Peyer's patch (tissue), 4 donors: ENCODE data around the gene FAT1. TPM values are rescaled to one million over a fixed set of nuclear protein-coding genes. Genes with fewer than 3 reads are reported as not detected.

Experiments used
- DNase-seq, 3 donors: peaks; one replicate each; pipeline ENCODE4 v3.0.0-alpha.2; 2017 to 2019
- H3K27ac ChIP-seq, 4 donors: fragments of 200-600 bp; sonication (generic); one replicate each; pipeline ENCODE4 v1.5.1; 2016 to 2019
- H3K27me3 ChIP-seq, 2 donors: fragments of 200-600 bp; sonication (generic); one replicate each; pipeline ENCODE4 v1.5.1; 2019
- H3K36me3 ChIP-seq, 3 donors: fragments of 200-600 bp; sonication (generic); one replicate each; pipeline ENCODE4 v1.5.1; 2016 to 2019
- H3K4me1 ChIP-seq, 4 donors: fragments of 200-600 bp; sonication (generic); one replicate each; pipeline ENCODE4 v1.5.1; 2016 to 2019
- H3K4me3 ChIP-seq, 4 donors: fragments of 200-600 bp; sonication (generic); 1 replicate in 3 of 4; 2 replicates in 1 of 4; pipeline ENCODE4 v1.5.1; 2016 to 2019; ENCODE audit warnings: mild to moderate bottlenecking in 1 of 4
- H3K9me3 ChIP-seq, 4 donors: fragments of 200-600 bp; sonication (generic); one replicate each; pipeline ENCODE4 v1.5.1; 2016 to 2019; ENCODE audit warnings: mild to moderate bottlenecking in 1 of 4
- CTCF ChIP-seq, 6 experiments: fragments of 450-650 bp in 4 of 6; fragments of 200-600 bp in 2 of 6; sonication (generic) in 1 of 6; IDR thresholded peaks; one replicate each; pipeline ENCODE4 v1.5.1; 2017 to 2019; ENCODE audit warnings: antibody characterized with exemption in 6 of 6, mild to moderate bottlenecking in 3 of 6, moderate library complexity in 1 of 6
- POLR2A ChIP-seq, 2 donors: fragments of 450-650 bp; IDR thresholded peaks; one replicate each; pipeline ENCODE4 v1.5.1; 2017; ENCODE audit warnings: antibody characterized with exemption in 2 of 2, mild to moderate bottlenecking in 2 of 2, moderate library complexity in 2 of 2
- total RNA-seq, 4 donors: library from RNA; depleted of rRNA; stranded (reverse); fragments of >200 nt; gene quantifications; one replicate each; pipeline ENCODE4 v1.1.0, GENCODE V29; 2016

The FAT1 gene
- total RNA-seq, 4 donors from 2014 or later, result 88.3 to 580 (median 468) TPM

GRCh38 chr4:186642998-186643397, 80.7 kb downstream of the FAT1 start:
- peaks cover 0 to 15% (median 0%) of the 10 kb centered on the region in 3 donors for H3K36me3 ChIP-seq
- H3K4me1 ChIP-seq, result peaks cover 0 to 16% (median 2%) of the 10 kb centered on the region in 4 donors
- H3K27ac ChIP-seq, result peak overlapping the region in 1 of 4 donors; percentile 66
- DNase-seq, result no peak
- no peak overlapping the region for H3K4me3 ChIP-seq
- H3K9me3 ChIP-seq, result no peaks in the 10 kb centered on the region
- TF ChIP-seq POLR2A (IDR thresholded peaks at IDR 0.05) (no peak), CTCF (IDR thresholded peaks at IDR 0.05) (no peak)
- no peaks in the 10 kb centered on the region for H3K27me3 ChIP-seq

- DNase-seq, result no peak
- TF ChIP-seq CTCF (IDR thresholded peaks at IDR 0.05) (no peak), POLR2A (IDR thresholded peaks at IDR 0.05) (no peak)
- Histone ChIP-seq H3K27ac (no peak overlapping the region), H3K36me3 (peaks cover 0 to 15% (median 0%) of the 10 kb centered on the region in 3 donors), H3K9me3 (no peaks in the 10 kb centered on the region), H3K4me3 (no peak overlapping the region), H3K27me3 (no peaks in the 10 kb centered on the region), H3K4me1 (peaks cover 0 to 16% (median 2%) of the 10 kb centered on the region in 4 donors)
Observed at GRCh38 chr4:186642530-186642929, 81.1 kb downstream of the FAT1 start.

- H3K36me3 ChIP-seq, result peaks cover 0 to 72% (median 0%) of the 10 kb centered on the region in 3 donors
- no peak for TF ChIP-seq CTCF (IDR thresholded peaks at IDR 0.05)
- no peak for TF ChIP-seq POLR2A (IDR thresholded peaks at IDR 0.05)
- no peaks in the 10 kb centered on the region for H3K27me3 ChIP-seq
- H3K9me3 ChIP-seq, result no peaks in the 10 kb centered on the region
- no peak overlapping the region for H3K27ac ChIP-seq
- no peaks in the 10 kb centered on the region for H3K4me1 ChIP-seq
- no peak for DNase-seq
- no peak overlapping the region for H3K4me3 ChIP-seq
Observed at GRCh38 chr4:186634591-186635128, 89.0 kb downstream of the FAT1 start.

- Histone ChIP-seq H3K27ac (no peak overlapping the region), H3K27me3 (no peaks in the 10 kb centered on the region), H3K4me1 (no peaks in the 10 kb centered on the region), H3K9me3 (no peaks in the 10 kb centered on the region), H3K4me3 (no peak overlapping the region), H3K36me3 (peaks cover 0 to 67% (median 0%) of the 10 kb centered on the region in 3 donors)
- DNase-seq, result no peak
- TF ChIP-seq CTCF (IDR thresholded peaks at IDR 0.05) (no peak), POLR2A (IDR thresholded peaks at IDR 0.05) (no peak)
Observed at GRCh38 chr4:186633844-186634243, 89.8 kb downstream of the FAT1 start.

- Histone ChIP-seq H3K27me3 (no peaks in the 10 kb centered on the region), H3K9me3 (no peaks in the 10 kb centered on the region), H3K27ac (no peak overlapping the region), H3K36me3 (peaks cover 0 to 76% (median 0%) of the 10 kb centered on the region in 3 donors), H3K4me1 (no peaks in the 10 kb centered on the region), H3K4me3 (no peak overlapping the region)
- TF ChIP-seq CTCF (IDR thresholded peaks at IDR 0.05) (no peak), POLR2A (IDR thresholded peaks at IDR 0.05) (no peak)
- DNase-seq, result no peak
Observed at GRCh38 chr4:186630128-186630527, 93.5 kb downstream of the FAT1 start.
